GM10847 (cell line): Measurements from ENCODE around the gene F2RL1.

Source experiments
- POLR2A ChIP-seq: IDR thresholded peaks from 2 replicates; pipeline ENCODE4 v1.6.1; 2011; ENCODE audit not compliant: insufficient read length; ENCODE audit errors: extremely low read depth

Gene F2RL1

GRCh38 chr5:76867827-76868693 lies 49.2 kb downstream of the F2RL1 start:
- TF ChIP-seq POLR2A: no peak

GRCh38 chr5:76870046-76870445 lies 51.2 kb downstream of the F2RL1 start:
- TF ChIP-seq POLR2A: no peak

- TF ChIP-seq POLR2A: no peak
Measured at GRCh38 chr5:76874088-76874581, 55.3 kb downstream of the F2RL1 start.
